DMS153 treated with DMSO at 0.1 percent for 48 hours (cell line): ENCODE measurements around the gene GALNT14.

ENCODE experiments used
- DNase-seq: peaks from one replicate; lab custom pipeline; 2025; ENCODE audit not compliant: unreplicated experiment; lab: John Stamatoyannopoulos, UW

The GALNT14 gene

DNA sequence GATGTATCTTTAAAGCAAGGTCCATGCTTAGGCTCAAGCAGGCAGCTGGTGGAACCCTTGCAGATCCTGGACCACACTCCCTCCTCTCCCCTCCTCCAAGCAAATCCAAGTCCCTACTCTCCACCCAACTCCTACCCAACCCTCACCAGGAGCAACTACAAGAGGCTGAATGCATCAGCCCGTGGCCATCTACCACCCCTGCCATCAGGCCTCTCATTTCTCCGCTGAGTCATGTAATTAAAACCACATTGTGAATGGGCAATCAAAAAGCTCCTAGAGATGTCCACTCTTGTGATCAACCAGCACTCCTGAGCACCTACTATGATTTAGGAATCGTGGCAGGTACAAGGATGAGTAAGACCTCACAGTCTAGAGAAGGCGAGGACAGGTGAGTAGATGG is 188.8 kb downstream of the GALNT14 start:
- DNase-seq, result no peak

DNA sequence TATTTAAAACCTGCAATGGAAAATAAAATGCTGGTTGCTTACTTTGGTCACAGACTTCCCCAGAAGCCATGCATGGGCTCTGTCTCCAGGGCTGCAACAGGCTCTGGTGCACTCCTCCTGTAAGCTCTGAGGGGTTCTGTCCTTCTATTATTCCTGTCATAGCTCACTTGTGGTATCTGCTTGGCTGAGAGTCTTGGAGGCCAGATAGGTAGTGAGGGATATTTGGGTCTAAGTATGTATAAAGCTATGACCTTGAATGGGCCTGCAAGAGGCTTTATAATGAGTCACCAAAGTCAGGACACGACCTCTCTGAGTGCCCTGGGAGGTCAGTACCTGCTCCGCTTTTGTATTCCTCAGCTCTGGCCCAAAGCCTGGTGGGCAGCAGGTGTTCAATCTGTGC is 189.4 kb downstream of the GALNT14 start:
- no peak for DNase-seq

DNA sequence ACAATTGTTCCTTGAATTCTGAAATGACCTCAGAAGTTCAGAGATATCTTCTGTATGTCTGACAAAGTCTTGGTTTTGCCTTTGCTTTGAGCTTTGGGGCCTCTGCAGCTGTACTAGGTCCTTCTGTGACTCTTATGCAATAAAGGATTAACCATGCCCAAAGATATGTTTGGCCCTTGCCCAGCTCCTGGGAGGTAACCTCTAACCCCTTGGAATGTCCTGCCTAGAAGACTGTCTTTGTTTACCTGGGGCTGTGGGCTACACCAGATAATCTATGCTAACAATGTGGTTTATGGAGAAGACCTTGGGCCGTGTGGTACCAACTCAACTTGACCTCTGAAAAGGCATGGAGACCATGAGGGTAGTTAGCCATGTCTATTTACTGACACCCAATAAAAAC is 190.1 kb downstream of the GALNT14 start:
- no peak for DNase-seq

DNA sequence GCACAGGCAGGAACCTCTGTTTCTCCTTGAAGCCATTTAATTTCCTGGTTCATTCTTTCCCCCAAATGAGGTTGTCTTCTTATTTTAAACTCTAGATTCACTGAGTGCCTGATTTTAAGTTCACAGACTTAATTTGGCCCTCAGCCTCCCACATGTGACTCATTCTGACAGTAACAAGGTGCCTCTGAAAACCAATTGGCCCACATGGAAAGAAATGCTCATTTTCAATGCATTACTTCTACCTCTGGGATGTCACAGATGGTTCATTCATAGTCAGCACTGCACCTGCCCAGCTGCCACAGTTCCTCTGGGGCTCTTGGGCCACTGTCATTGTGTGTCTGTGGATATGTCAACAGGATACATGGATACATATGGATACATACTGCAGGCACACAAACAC is 190.6 kb downstream of the GALNT14 start:
- no peak for DNase-seq

DNA sequence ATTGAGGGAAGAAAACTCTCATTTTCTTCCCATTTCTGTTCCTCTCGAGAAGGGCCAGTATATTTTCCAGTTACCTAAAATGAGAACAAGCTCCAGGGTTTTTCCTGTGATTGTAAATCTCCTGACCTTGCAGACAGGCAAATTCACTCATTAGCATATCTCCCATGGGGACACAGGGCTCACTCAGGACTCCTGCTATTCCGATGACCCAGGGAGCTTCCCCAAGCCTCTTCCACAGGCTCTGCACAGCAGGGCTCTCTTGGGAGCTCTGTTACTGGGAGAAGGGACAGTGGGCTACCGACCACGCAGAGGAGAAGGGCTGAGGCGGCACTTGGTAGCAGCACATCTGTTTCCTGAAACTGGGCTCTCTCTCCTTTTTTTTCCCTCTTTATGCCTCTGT is 195.8 kb downstream of the GALNT14 start:
- no peak for DNase-seq

DNA sequence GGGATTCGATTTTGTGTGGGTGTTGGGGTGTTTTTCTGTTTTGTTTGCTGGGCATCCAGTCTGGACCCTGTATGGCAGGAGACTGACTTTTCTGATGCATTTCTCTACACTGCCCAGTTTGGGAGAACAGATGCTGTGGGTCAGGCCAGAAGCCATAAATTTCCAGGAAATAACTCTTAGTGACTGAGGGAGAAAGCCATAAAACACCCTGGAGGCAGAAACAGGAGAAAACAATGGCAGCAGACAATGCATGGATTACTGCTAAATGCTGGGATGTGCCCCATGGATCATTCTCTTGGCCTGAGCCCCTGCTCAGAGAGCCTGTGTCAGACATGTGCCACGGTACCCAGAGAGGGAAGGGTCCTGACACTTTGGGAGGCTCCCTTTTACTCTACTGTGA is 197.4 kb downstream of the GALNT14 start:
- no peak for DNase-seq

DNA sequence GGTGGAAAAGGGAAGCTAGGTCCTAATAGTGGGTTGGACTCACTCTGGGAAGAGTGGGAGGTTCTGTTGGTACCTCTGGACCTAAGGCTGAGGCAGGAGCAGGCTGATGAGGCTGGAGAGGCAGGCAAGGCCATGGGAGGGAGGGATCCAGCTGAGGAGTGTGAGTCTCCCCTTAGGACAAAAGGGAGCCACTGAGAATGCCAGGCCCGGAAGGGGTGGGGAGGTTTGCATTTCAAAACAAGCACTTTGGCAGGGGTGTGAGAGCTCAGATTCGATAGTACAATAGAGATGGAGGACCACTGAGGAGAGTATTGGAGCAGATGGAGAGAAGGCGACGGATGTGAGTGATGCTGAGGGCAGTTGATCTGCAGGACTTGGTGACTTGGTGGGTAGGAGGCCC is 198.9 kb downstream of the GALNT14 start:
- no peak for DNase-seq

DNA sequence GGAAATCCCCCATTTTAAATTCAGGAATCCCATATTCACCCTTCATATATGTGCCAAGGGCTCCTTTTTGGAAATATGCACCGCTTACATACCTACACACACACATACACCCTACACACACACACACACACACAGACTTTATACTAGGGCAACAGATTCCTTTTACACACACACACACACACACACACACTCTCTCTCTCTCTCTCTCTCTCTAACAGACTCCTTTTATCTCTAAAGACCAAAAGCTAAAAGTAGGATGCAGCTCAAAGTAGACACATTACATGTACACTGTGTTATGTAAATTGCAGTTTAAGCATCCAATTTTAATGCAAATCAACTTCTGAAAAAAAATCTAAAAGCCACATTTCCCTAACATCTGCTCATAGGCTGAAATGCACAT is 200.0 kb downstream of the GALNT14 start:
- no peak for DNase-seq

DNA sequence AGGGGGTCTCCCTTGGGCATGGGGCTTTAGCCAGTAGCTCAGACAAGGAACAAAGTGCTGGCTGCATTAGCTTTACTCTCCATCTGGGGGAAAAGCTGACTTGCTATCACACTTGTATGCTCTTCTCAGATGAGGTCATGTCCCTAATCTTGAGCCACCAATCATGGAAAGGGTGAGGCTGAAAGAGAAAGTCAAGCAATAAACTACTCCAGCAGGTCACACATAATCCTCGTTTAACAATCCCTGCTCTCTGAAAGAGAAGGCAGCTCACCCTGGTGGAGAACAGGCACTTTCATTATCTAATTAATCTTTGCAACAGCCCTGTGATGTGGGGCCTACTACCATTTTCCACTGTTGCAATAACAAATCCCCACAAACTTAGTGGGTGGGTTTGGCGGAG is 201.3 kb downstream of the GALNT14 start:
- no peak for DNase-seq

DNA sequence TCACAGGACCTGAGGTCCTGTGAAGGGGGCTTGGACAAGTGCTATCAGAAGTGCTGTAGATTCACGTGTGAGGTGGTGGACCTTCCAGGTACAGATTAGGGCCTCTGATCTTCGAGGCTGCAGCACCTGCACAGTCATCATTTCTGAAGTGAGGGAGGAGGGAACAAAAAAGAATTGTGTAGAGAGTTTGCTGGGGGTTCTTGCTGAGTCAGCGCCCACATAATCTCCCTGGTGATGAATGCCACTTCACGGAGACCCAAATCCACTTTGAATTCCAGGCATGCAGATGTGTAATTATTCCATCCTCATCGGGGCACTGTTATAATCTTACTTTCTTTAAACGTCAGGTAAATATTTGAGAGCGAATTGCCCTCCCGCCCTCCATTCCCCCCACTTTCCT is 202.4 kb downstream of the GALNT14 start:
- no peak for DNase-seq

DNA sequence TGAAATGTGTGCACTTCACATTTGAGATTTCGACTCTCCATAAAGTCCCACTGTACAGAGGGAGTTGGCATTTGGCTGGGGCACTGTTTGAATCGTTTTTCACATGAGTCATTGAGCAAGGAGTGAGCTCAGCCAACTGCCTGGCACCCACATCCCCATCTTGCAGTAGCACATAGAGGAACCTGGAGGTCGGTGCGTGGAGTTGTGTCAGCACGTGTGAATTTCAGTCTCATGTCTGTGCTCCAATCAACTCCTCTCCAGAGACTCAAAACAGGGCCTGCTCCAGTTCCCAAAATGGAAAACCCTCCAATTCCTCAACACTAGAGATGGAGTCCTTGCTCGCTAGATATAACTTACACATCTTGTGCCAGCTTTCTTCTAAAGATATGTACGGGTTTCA is 204.2 kb downstream of the GALNT14 start:
- no peak for DNase-seq

DNA sequence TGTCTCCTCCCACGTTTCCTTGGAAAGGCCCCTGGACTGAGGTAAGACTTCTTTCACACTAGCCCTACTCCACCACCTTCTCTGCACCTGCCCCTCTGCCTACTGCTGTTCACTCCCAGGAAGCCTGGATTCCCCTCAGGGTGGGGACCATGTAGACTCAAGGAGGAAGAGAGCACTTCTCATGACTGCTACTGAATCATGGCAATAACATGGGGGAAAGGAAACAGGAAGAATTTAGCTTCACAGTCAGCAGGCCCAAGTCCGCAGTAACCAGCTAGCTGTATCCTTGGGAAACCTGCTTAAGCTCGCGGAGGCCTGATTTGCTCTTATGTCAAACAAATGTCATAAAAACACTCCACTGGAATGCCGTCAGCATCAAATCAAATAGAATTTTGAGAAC is 204.7 kb downstream of the GALNT14 start:
- DNase-seq, result no peak

DNA sequence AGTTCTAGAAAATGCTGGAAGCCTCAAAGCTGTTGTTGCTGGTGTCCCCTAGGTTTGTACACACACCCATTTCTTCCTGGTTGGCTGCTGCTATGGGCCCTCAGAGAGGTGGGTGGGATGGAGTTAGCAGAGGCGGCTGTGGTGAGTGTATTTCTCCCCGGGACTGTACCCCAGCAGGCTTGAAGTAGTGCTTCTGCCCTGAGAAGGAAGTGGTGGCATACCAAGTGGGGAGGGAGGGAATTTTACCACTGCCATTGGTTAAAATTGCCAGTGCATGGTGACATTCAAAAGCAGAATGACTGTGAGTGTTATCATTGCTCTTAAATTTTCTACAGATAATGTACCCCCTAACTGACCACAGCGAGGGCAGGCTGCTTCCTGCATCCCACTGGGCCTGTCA is 205.4 kb downstream of the GALNT14 start:
- no peak for DNase-seq

DNA sequence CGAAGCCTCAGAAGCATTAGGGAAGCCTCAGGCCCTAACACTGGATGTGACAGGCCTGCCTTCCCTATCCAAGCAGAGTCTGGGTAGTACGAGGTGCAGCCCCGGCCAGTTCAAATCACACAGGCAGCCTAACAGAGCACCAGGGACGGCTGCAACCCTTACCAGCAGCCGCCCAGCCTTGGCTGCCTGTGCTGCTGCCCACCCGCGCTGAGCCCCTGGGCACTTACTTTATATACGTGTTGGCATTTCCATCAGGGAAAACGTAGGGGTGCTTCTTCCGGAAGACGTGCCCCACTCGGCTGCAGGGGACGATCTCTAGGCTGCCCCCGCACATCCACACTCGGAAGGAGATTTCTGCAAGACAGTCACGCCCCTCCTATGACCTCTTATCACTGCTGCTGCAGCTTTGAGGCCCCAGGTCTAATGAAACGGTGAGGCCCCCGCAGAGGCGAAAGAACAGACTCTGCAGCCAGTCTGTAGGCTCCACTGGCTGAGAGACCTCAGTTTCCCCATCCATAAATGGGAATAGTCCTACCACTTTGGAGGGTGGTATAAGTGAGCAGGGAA is 206.3 kb downstream of the GALNT14 start:
- no peak for DNase-seq

DNA sequence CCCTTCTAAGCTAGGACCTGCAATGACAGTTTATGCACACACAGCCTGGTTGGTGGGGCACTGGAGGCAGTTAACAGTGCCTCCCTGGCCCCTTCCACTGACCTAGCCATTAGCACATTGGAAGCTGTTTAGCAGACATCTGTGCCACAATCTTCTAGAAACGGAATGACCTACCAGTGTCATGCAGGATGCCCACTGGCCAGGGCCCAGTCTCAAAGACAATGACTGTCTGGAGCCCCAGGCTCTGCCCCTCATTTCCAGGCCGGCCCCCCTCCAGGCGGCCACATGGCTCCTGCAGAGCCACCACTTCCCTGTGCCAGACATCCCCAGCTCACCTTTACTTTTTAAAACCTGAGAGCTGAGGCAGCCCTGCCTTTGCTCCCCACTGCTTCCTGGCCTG is 207.5 kb downstream of the GALNT14 start:
- DNase-seq, result no peak

DNA sequence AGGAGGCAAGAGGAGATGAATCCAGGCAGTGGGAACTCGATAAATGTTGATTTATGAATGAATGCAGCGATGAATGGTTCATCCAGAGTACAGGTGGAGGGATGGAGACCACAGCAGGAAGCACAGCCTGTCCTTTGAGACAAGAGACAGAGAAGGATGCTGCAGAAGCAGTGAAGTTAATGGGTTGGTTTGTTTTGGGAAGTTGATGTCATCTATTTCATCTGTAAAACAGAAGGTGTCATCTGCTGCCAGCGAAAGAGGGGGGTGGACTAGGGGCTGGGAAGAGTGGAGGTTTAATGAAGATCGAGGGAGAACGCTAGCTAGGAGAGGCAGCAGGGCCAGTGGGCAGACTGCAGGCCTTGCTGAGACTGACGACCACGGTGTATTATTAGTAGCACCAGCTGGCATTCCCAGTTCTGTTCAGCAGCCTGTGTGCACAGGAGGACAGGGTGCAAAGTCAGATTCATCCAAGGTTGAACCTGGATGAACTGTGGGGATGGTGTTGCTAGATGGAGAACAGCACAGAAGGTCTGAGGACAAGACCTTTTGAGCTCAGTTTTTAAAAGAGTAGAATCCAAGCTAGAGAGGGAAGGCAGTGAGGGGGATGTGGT is 210.7 kb downstream of the GALNT14 start:
- DNase-seq, result no peak

DNA sequence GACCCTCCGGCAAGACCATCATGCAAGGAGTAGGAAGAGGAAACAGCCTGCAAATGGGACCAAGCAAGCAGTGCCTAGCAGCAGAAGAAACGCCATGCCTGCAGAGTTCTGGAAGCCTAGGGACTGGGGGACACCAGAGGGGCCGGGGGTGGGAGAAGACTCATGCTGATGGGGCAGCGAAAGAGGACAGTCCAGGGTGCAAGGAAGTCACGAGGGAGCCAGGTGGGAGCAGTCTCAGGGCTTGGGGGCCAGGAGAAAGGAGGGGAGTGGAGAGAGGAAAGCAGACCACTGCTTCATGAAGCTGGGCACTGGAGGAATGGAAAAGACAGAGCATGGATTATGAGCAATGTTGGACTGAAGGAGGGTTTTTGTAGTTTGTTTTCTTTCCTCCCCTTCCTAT is 211.6 kb downstream of the GALNT14 start:
- DNase-seq, result no peak

DNA sequence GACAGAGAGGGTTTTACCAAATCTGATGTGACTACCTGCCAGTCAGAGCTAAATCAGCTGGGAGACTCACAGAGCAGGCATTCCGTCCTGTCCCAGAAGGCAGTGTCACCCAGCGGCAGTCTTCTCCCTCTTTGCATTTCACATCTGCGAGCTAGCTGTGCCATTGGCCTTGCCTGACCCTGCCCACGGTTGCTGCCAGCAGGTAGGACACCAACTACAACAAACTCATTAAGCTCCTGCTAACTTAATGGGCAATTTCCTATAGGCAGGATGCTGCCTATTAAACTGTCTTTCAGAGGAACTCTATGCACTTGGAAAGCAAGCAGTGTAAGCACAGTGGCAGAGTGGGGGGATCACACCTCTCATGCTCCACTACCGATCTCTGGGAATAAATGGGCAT is 214.6 kb downstream of the GALNT14 start:
- no peak for DNase-seq

DNA sequence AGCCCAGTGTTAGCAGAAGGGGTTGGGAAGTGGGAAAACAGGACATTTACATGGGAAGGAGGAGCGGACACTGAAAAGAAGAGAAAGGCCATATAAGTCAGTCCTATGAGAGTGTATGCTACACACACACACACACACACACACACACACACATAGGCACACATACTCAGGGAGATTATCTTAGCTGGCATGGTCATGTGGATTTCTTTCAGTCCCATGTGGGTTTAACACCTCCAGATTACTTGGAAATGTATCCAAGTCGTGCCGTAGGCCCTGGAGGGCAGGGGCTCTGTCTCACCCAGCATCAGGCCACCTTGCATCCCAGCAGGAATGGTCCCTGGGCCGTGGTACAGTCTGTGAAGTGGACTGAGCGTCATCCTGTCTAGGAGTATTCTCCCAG is 217.7 kb downstream of the GALNT14 start:
- no peak for DNase-seq

DNA sequence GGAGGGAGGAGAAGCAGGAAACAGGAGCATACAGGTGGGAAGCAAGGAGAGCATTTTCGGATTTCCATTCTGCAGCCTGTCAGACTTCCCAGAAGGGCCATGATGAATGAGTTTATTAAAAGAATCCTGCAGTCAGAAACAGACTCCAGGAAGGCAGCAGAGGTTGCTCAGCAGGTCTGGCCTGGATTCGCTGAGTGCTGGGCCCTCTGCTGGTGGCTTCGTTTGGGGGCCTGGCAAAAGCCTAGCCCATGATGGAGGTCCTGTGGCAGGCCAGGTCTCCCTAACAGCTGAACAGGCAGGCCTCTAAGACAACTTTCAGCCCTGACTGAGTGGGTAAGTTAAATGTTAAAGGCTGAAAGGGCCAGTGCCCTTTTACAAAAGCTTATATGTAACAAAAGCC is 222.8 kb downstream of the GALNT14 start:
- no peak for DNase-seq

DNA sequence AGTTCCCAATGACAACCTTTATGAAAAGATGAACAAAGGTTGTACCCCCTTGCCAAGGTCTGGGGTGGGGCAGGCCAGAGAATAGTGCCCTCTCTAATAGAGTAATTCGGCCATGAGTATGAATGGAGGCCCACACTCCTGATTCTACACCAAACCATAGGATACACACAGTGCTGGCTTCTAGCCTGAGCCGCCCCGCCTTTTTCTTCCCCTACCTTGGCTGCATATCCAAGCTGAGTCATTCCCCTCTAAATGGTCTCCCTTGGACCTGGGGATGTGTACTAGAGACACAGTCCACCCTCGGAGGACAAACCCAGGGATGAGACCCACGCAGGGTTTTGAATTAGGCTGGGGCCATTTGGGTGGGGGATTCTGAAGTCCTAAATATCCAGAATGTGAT is 223.8 kb downstream of the GALNT14 start:
- DNase-seq, result no peak

DNA sequence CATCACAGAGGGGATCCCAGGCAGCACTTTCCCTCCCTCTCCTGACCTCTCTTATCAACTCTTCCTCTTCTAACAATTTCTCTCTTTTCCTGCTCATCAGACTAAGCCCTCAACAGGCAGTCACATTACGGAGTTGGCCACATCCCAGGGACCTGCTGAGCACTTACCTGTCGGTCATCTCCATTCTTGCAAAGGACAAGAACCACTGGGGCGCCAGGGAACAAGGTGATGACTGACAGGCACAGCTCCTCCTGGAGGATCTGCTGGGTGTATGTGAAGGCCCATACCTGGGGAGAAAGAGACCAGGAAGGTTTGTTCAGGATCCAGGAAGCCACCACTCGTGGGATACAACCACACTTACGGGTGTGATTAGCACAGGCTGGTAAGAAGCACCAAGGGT is 226.2 kb downstream of the GALNT14 start:
- no peak for DNase-seq

DNA sequence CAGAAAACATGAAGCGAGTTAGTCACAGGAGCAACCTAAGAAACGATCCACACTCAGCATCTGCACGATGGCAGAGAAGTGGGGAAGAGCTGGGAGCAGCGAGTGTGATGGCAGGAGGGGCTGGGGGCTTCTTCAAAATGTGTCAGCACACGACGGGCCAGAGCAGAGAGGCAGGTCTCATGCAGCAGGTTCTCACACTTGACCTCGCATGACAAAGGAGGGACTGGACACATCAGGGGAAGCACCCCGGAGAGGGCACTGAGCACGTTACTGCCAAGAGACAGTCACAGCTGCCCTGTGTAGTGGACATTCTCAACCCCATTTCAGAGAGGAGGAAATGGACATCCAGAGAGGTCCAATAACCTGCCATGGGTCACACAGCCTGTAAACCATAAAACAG is 226.9 kb downstream of the GALNT14 start:
- DNase-seq, result no peak

DNA sequence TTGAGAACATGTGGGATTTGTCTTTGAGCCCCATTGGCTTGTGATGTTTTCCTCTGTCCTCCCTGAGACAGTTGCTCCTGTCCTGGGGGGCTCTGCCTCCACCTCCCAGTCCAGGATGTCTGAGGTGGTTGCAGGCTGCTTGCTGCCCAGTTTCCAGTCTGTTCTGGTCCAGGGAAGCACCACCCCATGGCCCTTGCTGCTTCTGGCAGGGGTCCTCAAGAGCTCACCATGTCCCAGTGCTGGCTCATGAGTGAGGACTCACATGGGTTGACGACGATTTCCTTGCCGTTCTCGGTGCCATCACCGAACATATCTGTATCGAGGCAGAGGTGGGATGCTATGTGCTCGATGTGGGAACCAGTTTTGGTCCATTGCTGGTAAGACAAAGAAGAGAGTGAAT is 227.6 kb downstream of the GALNT14 start:
- no peak for DNase-seq
